Activated naive CD8-positive, alpha-beta T cell (primary cell): ENCODE results near the gene OLR1.
"Not testable (repeated sequence)": the region's sequence is repeated elsewhere in the genome, so short reads cannot be mapped to it uniquely, and the experiment has no call there.

Experiments used
- H3K27ac Mint-ChIP-seq: one replicate; pipeline ENCODE4 v1.8.0; 2021; ENCODE audit warnings: mixed read lengths
- H3K27me3 Mint-ChIP-seq: one replicate; pipeline ENCODE4 v1.8.0; 2021; ENCODE audit warnings: mixed read lengths
- H3K36me3 Mint-ChIP-seq: one replicate; pipeline ENCODE4 v1.8.0; 2021; ENCODE audit warnings: mixed read lengths
- H3K4me1 Mint-ChIP-seq: one replicate; pipeline ENCODE4 v1.8.0; 2021; ENCODE audit warnings: low read depth, mixed read lengths
- H3K4me3 Mint-ChIP-seq: one replicate; pipeline ENCODE4 v1.8.0; 2021; ENCODE audit warnings: mild to moderate bottlenecking, mixed read lengths
- H3K9me3 Mint-ChIP-seq: one replicate; pipeline ENCODE4 v1.8.0; 2021; ENCODE audit warnings: low read depth, mixed read lengths

The OLR1 gene

DNA sequence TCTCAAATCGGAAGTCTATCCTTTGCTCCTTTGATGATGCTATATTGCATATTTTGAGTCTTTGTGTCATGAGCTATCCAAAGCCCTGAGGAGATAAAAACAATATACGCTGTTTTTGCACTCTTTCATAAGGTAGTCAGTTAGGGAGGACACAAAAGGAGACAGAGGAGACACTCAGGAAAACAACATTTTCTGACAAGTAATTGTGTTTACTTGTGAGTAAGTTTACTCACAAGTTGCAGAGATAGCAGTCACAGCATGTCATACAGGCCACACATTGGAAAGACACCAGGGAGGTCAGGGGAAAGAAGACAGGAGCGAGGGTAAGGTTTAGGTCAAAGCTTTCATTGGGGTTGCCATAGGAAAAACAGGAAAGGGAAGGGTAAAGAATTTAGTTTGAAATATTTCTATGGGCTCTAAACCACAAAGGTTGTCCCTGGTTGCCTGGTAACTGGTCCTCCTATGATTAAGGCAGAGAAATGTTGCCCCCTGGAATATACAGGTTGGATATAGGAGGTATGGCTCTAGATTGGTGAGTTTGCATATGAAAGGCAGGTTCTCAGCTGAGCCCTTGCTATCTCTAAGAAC is 33.4 kb upstream of the OLR1 start:
- no peak overlapping the region for H3K4me3 Mint-ChIP-seq
- H3K9me3 Mint-ChIP-seq = no peaks in the 10 kb centered on the region
- H3K27me3 Mint-ChIP-seq = peaks cover 2% of the 10 kb centered on the region
- no peak overlapping the region for H3K27ac Mint-ChIP-seq
- no peaks in the 10 kb centered on the region for H3K36me3 Mint-ChIP-seq
- H3K4me1 Mint-ChIP-seq = no peaks in the 10 kb centered on the region

DNA sequence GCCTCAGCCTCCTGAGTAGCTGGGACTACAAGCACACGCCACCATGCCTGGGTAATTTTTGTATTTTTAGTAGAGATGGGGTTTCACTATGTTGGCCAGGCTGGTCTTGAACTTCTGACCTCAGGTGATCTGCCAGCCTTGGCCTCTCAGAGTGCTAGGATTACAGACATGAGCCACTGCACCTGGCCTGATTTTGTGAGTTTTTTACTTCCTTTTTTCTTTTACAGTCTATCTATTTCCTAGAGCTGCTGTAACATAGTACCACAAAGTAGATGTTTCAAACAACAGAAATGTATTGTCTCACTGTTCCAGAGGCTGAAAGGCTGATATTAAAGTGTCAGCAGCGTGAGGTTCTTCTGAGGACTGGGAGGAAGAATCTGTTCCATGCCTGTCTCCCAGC is 32.6 kb upstream of the OLR1 start:
- H3K27me3 Mint-ChIP-seq, H3K4me1 Mint-ChIP-seq, H3K4me3 Mint-ChIP-seq, H3K27ac Mint-ChIP-seq, H3K9me3 Mint-ChIP-seq, H3K36me3 Mint-ChIP-seq: not testable (repeated sequence)

DNA sequence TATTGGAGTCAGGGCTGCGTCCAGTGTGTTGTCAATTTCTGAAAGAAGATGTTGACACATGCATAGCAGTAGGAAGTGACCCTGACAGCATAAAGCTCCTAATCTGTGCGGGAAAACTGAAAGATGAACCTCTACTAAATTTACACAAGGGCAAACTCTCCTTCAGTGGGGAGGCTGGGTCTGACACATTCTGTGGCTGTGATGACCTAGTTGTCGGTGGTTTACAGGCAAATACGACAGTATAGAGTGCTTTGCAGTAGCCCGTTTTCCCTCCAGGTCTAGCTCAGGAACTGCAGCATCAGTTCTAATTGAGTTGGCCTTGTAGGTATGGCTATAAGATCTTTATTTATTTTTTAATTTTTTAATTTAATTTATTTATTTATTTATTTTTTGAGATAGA is 25.9 kb upstream of the OLR1 start:
- no peak overlapping the region for H3K27ac Mint-ChIP-seq
- H3K27me3 Mint-ChIP-seq = peaks cover 7% of the 10 kb centered on the region
- no peaks in the 10 kb centered on the region for H3K36me3 Mint-ChIP-seq
- H3K4me1 Mint-ChIP-seq = no peaks in the 10 kb centered on the region
- H3K4me3 Mint-ChIP-seq = no peak overlapping the region
- H3K9me3 Mint-ChIP-seq = no peaks in the 10 kb centered on the region

DNA sequence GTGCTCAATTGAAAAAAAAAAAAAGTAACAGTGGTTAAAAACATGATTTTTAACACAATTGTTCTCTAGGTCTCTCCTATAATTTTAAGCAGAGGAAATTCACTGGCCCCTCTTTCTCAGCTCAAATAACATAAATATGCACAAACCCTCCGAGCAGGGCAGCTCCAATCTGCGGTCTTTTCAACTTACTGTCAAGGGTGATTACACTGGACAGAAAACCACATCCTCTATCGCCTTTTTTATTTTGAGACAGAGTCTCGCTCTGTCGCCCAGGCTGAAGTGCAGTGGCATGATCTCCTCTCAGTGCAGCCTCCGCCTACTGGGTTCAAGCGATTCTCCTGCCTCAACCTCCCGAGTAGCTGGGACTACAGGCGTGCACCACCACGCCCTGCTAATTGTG is 24.3 kb upstream of the OLR1 start:
- H3K4me1 Mint-ChIP-seq = no peaks in the 10 kb centered on the region
- no peaks in the 10 kb centered on the region for H3K36me3 Mint-ChIP-seq
- H3K4me3 Mint-ChIP-seq = no peak overlapping the region
- H3K9me3 Mint-ChIP-seq = no peaks in the 10 kb centered on the region
- H3K27ac Mint-ChIP-seq = no peak overlapping the region
- H3K27me3 Mint-ChIP-seq = peaks cover 7% of the 10 kb centered on the region

DNA sequence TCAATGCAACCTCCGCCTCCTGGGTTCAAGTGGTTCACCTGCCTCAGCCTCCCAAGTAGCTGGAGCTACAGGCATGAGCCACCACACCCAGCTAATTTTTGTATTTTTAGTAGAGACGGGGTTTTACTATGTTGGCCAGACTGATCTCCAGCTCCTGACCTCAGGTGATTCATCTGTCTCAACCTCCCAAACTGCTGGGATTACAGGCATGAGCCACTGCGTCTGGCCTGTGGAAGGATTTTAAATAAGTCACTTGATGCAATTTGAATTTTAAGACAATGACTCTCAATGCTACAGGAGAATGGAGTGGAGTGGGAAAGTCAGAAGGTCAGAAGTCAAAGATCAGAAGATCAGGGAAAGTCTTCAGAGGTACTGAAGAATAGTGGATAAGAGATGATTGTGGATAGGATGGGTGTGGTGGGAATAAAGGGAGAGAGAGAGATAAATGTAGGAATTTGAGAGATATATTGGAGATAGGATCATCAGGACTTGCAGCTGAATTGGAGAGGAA is 22.3 kb upstream of the OLR1 start:
- Mint-ChIP-seq H3K4me3 (no peak overlapping the region), H3K27ac (no peak overlapping the region), H3K36me3 (no peaks in the 10 kb centered on the region), H3K27me3 (peaks cover 7% of the 10 kb centered on the region), H3K9me3 (no peaks in the 10 kb centered on the region), H3K4me1 (peaks cover 5% of the 10 kb centered on the region)

DNA sequence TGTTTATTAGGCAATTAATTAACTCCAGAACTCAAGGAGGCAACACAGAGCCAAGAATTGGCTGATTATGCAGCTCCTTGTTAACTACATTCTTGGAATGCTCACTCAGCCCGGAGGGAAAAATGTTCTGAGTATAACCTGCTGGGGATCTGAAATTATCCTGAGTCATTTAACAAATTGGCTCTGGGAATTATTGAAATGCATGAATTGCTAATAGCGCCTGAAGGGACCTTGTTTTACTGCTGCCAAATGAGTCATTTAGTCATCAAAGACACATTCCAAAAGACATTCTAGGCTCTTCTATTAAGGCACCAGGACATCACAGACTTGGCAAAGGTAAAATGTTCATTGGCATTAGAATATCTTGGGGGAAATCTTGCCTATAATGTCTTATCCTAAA is 19.9 kb upstream of the OLR1 start:
- peaks cover 5% of the 10 kb centered on the region for H3K4me1 Mint-ChIP-seq

DNA sequence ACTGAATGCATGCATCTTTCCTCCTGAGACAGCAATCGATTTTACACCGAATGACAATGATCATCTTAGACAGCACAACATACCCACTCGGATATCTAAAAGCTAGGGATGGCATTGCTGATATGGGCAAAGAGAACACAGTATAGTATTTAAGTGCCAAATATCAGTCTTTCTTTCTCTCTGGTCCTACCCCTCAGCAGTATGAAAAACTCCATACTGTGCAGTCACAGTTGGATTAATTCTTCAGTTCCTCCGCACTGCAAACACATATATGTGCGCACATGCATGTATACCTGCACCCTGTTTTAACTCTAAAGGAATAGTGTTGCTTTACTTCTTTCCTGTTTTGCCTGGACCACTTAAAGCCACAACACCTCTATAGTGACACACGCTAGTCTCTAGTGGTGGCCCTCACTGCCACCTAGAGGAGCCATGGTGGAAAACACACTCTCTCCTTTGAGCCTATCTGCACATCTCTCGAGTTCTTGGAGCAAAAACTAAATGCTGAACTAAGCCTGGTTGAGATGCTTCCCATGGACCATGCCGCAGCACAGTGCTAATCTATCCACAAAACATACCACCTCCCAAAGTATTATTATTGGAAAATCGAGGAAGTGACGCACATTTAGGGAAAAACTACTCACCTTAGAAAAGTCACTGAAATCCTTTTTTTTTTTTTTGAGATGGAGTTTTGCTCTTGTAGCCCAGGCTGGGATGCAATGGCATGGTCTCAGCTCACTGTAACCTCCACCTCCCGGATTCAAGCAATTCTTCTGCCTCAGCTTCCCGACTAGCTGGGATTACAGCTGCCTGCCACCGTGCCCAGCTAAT is 18.8 kb upstream of the OLR1 start:
- Mint-ChIP-seq H3K27me3 (peaks cover 7% of the 10 kb centered on the region), H3K27ac (no peak overlapping the region), H3K4me3 (no peak overlapping the region)

More for the DNA sequence above, 19.9 kb upstream of the OLR1 start:
- Mint-ChIP-seq H3K4me3 (no peak overlapping the region), H3K27ac (no peak overlapping the region), H3K9me3 (no peaks in the 10 kb centered on the region), H3K36me3 (no peaks in the 10 kb centered on the region), H3K27me3 (peaks cover 7% of the 10 kb centered on the region)

DNA sequence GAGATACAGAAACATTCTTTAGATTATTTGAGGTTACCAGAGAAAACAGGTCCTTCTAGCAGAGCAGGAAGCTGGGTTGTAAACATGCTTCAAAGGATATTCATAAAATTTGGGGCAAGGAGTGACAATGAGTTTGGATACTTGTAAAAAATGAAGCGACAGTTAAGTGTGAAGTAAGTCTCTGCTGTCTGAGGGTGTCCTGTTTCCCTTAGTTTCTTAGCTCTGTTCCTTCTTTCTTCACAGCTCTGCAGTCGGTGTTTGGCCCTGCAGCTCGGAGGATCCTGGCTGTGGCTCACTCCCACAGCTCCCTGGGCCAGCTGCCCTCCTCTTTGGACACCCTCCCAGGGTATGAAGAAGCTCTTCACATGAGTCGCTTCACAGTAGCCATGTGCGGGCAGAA is 17.7 kb upstream of the OLR1 start:
- Mint-ChIP-seq H3K36me3 (no peaks in the 10 kb centered on the region), H3K4me1 (peaks cover 5% of the 10 kb centered on the region), H3K9me3 (no peaks in the 10 kb centered on the region), H3K27me3 (peaks cover 4% of the 10 kb centered on the region), H3K4me3 (no peak overlapping the region), H3K27ac (no peak overlapping the region)

More for the DNA sequence above, 18.8 kb upstream of the OLR1 start:
- Mint-ChIP-seq H3K9me3 (no peaks in the 10 kb centered on the region), H3K4me1 (peaks cover 5% of the 10 kb centered on the region), H3K36me3 (no peaks in the 10 kb centered on the region)

DNA sequence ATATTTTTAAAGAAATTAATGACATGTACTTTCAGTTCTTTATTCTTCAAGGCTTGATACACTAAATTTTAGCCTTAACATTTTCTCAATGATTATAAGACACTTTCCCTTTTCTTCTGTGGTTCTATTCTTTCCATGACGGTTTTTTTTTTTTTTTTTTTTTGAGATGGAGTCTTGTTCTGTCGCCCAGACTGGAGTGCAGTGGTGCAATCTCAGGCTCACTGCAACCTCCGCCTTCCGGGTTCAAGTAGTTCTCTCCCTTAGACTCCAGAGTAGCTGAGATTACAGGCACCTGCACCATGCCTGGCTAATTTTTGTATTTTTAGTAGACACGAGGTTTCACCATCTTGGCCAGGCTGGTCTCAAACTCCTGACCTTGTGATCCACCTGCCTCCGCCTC is 15.0 kb upstream of the OLR1 start:
- not testable (repeated sequence) for H3K4me3 Mint-ChIP-seq

DNA sequence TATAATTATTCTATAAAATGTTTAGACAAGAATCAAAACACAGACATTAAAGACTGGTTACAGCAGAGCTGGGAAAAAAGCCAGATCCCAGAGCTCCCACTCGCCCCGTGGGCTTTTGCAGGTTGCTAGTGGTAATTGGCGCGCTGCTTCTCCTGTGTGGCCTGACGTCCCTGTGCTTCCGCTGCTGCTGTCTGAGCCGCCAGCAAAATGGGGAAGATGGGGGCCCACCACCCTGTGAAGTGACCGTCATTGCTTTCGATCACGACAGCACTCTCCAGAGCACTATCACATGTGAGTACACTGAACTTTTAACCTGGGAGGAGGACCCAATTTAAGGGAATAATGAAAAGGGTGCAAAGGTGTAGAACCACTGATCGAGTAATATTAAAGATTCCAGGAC is 14.4 kb upstream of the OLR1 start:
- Mint-ChIP-seq H3K36me3 (no peaks in the 10 kb centered on the region), H3K4me3 (no peak overlapping the region), H3K27me3 (no peaks in the 10 kb centered on the region), H3K4me1 (peaks cover 10% of the 10 kb centered on the region), H3K27ac (no peak overlapping the region), H3K9me3 (no peaks in the 10 kb centered on the region)

More for the DNA sequence above, 15.0 kb upstream of the OLR1 start:
- H3K4me1 Mint-ChIP-seq, H3K9me3 Mint-ChIP-seq, H3K36me3 Mint-ChIP-seq, H3K27ac Mint-ChIP-seq, H3K27me3 Mint-ChIP-seq: not testable (repeated sequence)

DNA sequence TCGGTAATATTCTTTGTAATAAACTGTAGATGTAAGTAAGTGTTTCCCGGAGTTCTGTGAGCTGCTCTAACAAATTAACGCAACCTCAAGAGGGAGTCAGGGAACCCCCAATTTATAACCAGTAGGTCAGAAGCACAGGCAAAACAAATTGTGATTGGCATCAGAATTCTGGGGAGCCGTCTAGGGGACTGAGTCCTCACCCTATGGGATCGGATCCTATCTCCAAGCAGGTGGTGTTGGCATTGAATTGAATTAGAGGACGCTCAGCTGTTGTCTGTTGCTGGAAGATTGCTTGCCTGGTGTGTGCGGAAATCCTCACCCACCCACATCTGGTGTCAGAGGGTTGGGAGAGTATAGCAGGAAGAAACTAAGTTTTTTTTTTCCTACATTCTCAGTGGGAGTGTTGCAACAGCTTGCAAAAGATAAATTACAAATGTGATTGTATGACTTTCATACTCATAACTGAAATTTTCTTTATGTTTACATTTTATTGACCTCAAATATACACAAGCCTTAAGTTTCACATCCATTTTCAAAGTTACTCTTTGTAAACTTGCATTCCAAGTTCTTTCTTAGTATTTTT is 12.4 kb upstream of the OLR1 start:
- Mint-ChIP-seq H3K9me3 (no peaks in the 10 kb centered on the region), H3K27me3 (no peaks in the 10 kb centered on the region), H3K4me1 (peaks cover 5% of the 10 kb centered on the region), H3K27ac (no peak overlapping the region), H3K4me3 (no peak overlapping the region), H3K36me3 (no peaks in the 10 kb centered on the region)

DNA sequence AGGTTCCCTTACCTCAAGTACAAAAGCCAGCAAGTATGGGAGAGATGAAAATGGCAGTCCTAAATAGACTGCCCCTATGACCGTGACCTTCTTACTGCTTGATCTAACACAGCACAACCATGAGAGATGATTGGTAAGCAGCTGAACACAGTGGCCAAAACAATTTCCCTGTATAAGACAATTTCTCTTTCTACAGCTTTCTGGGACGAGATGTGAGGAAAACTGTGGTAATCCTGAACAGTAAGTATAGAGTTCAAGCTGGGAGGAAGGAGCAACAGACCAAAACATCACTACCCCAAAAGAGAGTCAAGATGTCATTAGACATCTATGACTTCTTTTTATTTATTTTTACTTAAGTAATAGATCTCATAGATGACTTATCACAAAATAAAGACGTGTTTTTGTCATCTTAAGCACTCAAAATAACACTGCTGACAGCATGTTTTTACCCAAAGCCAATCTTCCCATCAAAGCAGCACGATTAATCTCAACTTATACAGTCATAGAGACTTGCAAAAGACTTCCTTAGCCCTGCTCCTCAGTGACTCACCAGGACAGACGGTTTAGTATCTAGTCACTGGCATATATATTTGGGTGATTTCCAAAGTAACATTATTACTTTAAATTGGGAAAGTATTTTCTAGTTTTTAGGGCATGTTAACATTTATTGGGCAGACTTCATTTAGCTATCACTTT is 10.6 kb upstream of the OLR1 start:
- Mint-ChIP-seq H3K27ac (no peak overlapping the region), H3K36me3 (no peaks in the 10 kb centered on the region), H3K4me1 (peaks cover 5% of the 10 kb centered on the region), H3K27me3 (peaks cover 2% of the 10 kb centered on the region), H3K9me3 (no peaks in the 10 kb centered on the region), H3K4me3 (no peak overlapping the region)

DNA sequence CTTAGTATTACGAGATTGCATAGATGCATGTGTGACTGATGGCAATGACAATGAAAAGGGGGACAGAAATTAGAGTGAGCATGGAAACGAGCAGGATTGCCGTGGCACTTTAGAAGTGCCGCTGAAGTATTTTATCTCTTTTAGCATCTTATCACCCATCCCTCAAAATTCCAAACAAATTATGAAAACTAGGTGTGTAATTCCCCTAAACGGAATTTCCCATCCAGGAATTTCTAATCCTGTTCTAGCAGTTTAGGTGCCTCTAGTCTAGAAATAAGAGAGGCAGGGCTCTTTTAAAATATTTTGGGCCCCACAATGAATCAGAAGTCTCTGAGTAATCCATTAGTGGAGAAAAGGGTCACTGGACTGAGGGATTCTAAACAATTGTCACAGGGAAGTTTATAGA is 7.8 kb upstream of the OLR1 start:
- no peaks in the 10 kb centered on the region for H3K36me3 Mint-ChIP-seq
- no peak overlapping the region for H3K27ac Mint-ChIP-seq
- peaks cover 2% of the 10 kb centered on the region for H3K27me3 Mint-ChIP-seq
- H3K4me3 Mint-ChIP-seq = no peak overlapping the region
- peaks cover 5% of the 10 kb centered on the region for H3K4me1 Mint-ChIP-seq
- no peaks in the 10 kb centered on the region for H3K9me3 Mint-ChIP-seq

DNA sequence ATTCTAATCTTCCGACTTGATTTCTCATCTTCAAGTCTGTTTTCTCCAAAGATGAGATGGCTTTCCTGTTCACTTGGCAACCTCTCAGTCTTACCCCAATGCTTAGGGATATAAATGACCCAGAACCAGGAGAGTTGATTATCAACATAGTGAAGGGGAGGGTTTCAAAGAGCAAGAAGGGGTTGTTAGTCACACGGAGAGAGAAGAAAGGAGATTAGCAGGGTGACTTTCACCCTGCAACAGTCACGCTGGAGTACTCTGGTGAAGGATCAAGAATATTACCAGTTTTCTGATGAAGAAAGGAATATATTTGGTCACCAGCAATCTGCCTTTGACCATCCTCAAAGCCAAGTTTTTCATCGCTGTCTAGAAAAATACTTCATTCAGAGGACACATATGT is 6.9 kb upstream of the OLR1 start, which contains the start of gene TMEM52B:
TSS of gene TMEM52B (plus strand) at position 212 of the 400 bp plus-strand sequence. CDS start 543 bp downstream, outside the sequence.
- no peak within 1 kb of the TSS for H3K4me3 Mint-ChIP-seq
- no peaks in the 10 kb centered on the region for H3K9me3 Mint-ChIP-seq
- peaks cover 6% of the 10 kb centered on the region for H3K27me3 Mint-ChIP-seq
- peaks cover 5% of the 10 kb centered on the region for H3K4me1 Mint-ChIP-seq
- no peaks in the 10 kb centered on the region for H3K36me3 Mint-ChIP-seq
- no peak within 1 kb of the TSS for H3K27ac Mint-ChIP-seq
